GM12875 (cell line): ENCODE data around the gene ACP2.
A peak's percentile ranks its signal among the peaks of the same experiment; 100 is the strongest.

Experiments
- H3K4me3 ChIP-seq: one replicate; pipeline ENCODE4 v1.5.1; 2011; ENCODE audit warnings: low read depth, low read length, control low read depth
- CTCF ChIP-seq: IDR thresholded peaks from 2 replicates; pipeline ENCODE4 v1.5.1; 2011; ENCODE audit warnings: low read depth, mild to moderate bottlenecking, control low read depth, inconsistent platforms, low read length, moderate library complexity, borderline replicate concordance; ENCODE audit not compliant: insufficient read depth

The ACP2 gene

GRCh38 chr11:47233989-47234668 is 14.5 kb downstream of the ACP2 start:
- TF ChIP-seq CTCF: peak; percentile 17; the same call in 1 of the 2 replicates
- no peak overlapping the region for H3K4me3 ChIP-seq

- no peak for TF ChIP-seq CTCF
- no peak overlapping the region for H3K4me3 ChIP-seq
Observed at GRCh38 chr11:47233051-47233450, 15.6 kb downstream of the ACP2 start.

- TF ChIP-seq CTCF: no peak
- H3K4me3 ChIP-seq: no peak overlapping the region
Observed at GRCh38 chr11:47229161-47229560, 19.5 kb downstream of the ACP2 start.

GRCh38 chr11:47225552-47226400 is 22.8 kb downstream of the ACP2 start:
- no peak overlapping the region for H3K4me3 ChIP-seq
- TF ChIP-seq CTCF: no peak

- TF ChIP-seq CTCF: no peak
- H3K4me3 ChIP-seq: no peak overlapping the region
Observed at GRCh38 chr11:47222696-47223095, 25.9 kb downstream of the ACP2 start.

GRCh38 chr11:47220401-47220821 is 28.2 kb downstream of the ACP2 start:
- TF ChIP-seq CTCF: no peak
- no peak overlapping the region for H3K4me3 ChIP-seq
